GM18507 (cell line): ENCODE data around the gene PARP2.
"Not testable (repeated sequence)": the region's sequence is repeated elsewhere in the genome, so short reads cannot be mapped to it uniquely, and the experiment has no call there.

ENCODE experiments used
- DNase-seq: peaks from one replicate; pipeline ENCODE4 v3.0.0; 2011; ENCODE audit warnings: low read depth; ENCODE audit not compliant: insufficient read length; ENCODE audit errors: extremely low spot score
- FAIRE-seq: peaks from 2 replicates; lab custom pipeline; 2011; peaks lifted over from hg19 to GRCh38; lab: Jason Lieb, UNC

The PARP2 gene, protein sequence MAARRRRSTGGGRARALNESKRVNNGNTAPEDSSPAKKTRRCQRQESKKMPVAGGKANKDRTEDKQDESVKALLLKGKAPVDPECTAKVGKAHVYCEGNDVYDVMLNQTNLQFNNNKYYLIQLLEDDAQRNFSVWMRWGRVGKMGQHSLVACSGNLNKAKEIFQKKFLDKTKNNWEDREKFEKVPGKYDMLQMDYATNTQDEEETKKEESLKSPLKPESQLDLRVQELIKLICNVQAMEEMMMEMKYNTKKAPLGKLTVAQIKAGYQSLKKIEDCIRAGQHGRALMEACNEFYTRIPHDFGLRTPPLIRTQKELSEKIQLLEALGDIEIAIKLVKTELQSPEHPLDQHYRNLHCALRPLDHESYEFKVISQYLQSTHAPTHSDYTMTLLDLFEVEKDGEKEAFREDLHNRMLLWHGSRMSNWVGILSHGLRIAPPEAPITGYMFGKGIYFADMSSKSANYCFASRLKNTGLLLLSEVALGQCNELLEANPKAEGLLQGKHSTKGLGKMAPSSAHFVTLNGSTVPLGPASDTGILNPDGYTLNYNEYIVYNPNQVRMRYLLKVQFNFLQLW

DNA sequence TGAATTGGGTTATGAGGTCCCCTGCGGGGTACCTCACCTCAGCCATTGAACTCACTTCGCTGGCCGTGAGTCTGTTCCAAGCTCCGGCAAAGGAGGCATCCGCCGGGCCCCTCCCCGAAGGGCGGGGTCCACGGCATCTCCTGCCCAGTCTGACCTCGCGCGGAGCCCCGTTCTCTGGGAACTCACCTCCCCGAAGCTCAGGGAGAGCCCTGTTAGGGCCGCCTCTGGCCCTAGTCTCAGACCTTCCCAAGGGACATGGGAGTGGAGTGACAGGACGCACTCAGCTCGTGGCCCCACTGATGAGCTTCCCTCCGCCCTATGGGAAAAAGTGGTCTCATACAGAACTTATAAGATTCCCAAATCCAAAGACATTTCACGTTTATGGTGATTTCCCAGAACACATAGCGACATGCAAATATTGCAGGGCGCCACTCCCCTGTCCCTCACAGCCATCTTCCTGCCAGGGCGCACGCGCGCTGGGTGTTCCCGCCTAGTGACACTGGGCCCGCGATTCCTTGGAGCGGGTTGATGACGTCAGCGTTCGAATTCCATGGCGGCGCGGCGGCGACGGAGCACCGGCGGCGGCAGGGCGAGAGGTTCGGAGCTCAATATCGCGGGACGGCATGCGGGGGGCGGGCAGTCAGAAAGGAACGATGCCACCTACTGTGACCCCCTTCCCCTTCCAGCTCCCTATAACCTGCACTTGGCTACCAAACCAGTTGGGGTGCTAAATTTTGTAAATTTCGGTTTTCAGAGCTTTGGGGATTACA is at the start of gene PARP2:
TSS of gene PARP2 (plus strand) at position 544 of the 770 bp plus-strand sequence. CDS start at position 551, 7 bp downstream.
- DNase-seq (peak; percentile 87), FAIRE-seq (peak; percentile 99)

DNA sequence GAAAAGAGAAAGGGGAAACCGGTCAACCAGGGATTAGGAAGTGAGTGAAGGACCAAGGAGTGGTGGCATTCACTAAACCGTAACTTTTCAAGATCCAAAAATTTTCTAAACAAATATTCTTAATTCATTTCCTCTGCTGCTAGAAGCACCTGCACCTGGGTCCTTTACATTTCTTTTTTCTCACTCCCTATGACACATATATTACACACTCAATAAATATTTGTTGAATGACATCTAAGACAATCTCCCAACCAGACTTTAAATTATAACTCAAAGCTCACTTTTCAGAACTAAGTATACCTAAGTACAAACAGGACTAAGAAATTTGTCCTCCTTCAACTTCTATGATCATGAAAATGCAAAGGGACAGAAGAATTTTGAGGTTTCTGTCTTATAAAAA is 48.8 kb upstream of the PARP2 start:
- no peak for DNase-seq
- no peak for FAIRE-seq

DNA sequence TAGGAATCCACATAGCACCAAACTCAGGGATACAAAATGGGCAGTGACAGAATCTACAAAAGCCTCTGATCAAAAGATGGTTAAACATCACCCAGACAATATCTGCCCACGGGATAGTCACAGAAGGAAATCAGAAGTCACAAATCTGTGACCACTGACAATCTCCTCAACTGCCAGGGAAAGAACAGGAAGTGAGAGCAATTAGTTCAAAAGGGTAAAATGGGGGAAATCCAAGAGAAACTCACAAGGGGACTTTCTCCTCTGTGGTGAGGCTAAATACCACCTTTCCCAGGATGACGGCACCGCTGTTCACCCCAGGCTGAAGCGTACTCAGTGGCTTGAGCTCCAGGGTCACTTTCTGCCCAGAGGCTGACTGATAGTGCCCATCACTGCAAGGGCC is 48.4 kb upstream of the PARP2 start:
- DNase-seq (peak; percentile 8), FAIRE-seq (peak; percentile 84)

DNA sequence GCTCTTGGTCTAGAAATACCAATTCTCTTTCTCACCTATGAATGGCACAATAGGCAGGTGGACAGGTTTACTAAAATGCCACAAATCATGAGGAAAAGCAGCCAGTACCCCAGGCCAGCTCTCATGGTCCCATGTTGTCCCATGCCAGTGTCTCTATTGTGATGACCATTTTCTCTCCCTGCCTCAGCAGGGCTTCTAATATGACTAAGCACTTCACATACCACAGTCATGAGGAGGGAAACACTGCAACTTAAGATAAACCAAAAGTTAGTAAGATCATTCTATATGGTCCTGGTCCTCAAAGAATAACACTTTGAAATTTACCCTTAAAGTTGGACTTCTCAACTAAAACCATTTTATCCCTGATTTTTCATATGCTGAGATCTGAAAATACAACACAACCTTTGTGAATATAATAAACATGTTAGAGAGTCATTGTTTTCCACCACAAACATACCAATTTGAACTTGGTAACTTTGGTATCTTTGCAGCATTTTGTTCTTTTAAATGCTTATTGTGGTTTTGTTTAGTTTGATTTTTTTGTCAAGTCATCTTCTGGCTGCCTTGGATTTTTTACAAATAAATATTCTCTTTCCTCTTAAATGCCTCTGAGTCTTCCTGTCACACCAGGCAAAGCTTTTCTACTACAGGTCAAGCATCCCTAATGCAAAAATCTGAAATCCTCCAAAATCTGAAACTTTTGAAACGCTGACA is 41.2 kb upstream of the PARP2 start:
- no peak for DNase-seq
- no peak for FAIRE-seq

DNA sequence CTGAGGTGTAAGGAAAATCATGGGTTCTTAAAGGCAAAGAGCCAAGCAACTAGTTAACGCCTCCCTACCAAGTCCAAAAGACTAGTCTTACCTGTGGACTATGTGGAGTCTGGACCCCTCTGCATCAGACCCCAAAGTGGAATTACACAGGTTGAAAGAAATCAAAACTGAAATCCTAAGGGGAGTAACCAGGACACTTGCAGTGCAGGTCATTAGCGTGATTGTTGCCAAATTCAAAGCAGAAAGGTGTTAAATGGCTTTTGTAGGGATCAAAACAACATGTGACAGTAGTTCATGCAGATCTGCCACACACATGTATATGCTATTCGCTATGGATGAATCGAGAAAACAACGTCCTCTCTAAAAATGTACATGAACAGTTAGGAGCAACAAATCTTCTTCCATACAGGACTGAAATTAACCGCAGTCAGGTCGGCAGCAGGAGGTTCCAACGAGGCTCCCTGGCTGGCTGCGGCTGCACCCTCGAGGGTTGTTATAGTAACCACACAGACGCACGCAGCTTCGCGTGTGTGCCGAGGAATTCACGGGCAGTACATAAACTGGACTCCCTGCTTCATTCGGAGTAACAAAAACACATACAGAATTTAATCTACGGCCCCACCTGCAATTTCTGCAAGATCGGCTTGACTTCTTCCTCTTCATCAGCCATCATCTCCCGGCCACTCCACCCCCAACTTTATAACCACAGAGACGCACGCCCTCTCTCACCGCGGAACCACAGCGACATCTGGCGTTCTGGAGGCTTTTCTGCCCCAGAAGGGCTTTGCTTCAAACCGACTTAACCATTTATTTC is 38.0 kb upstream of the PARP2 start, which contains the start of gene TTC5:
TSS of gene TTC5 (minus strand) at position 687 of the 814 bp plus-strand sequence. CDS start at position 673, 14 bp downstream.
- peak; percentile 73 for DNase-seq
- FAIRE-seq = peak; percentile 97

DNA sequence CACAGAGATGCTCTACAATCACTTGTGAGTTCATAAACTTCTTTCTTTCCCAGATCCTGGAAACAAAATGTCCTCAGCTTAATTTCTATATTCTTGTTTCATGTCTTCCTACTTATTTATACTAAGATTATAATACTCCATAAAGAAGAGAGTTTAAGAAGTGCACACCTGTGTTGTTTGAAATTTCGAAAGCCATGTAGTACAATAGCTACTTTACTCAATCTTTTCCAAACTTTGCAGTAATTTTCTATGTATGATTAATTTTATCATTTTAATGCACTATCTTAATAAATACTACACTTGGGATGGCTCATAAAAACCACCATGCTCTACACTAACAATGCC is 37.4 kb upstream of the PARP2 start:
- FAIRE-seq (no peak), DNase-seq (no peak)

DNA sequence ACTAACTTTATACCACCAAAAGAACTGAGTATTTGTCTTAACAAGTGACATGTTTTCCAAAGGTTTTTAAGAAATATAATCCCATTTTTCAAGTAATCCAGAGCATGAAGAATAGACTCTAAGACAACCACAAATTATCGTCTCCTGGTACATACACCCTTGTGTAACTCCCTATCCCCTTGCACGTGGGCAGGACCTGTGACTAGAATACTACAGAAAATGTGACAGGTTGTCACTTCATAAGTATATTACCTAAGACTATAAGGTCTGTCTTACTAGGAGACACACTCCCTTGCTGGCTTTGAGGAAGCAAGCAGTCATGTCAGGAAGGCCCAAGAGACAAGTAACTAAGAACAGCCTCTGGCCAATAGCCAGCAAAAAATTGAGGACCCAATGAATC is 29.4 kb upstream of the PARP2 start:
- DNase-seq (no peak), FAIRE-seq (no peak)

DNA sequence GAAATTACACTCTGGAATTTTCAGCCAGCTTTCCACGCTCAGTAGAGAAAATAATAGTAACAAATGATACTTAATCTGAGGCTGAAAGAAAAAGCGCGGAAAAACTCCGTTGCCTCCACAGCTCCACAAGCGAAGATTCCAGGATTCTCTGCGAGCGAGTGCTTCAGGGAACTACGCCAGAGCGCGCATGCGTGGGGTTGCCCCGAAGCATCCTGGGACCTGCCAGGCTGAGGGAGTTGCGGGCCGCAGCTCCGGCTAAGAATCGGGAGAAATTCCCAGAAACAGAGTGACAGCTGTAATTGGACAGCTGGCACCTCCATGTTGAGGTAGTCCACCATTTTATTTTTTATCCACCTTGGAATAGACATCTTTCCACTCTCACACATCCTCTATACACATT is 25.7 kb upstream of the PARP2 start:
- no peak for DNase-seq
- no peak for FAIRE-seq

DNA sequence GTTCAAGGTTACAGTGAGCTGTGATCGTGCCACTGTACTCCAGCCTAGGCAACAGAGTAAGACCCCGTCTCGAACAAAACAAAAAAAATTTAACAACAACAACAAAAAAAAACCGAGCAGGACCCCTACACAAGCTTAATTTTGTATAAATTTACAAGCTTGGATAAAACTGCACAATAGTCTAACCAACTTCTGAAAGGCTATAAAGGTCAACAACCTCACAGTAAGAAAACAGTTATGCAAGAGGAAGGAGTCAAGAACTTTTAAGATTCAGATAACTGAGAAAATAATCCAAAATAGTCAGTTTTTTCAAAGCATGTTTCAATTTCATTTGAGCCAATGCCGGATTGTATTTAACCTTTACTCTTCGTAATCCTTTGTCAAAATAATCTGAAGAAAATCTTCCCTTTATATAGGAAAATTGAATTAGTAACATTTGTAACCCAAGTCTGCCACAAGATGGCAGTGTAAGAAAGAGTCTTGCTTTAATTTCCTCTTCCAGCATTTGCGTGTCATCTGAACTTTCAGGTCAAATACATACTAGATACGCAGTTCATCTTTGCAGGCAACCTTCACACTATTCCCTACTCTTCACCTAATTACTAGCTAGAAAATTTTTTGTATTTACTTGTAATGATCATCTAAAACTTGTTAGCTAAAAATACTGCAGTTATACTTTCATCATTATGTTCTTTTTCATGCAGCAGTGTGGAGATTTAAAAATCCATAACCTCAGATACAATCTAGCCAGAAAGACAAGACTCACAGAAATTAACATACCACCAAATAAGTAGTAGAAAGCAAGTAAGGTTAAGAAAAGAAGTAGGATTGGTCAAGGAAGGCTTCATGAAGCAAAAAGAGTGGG is 16.2 kb upstream of the PARP2 start:
- no peak for DNase-seq
- peak; percentile 87 for FAIRE-seq

DNA sequence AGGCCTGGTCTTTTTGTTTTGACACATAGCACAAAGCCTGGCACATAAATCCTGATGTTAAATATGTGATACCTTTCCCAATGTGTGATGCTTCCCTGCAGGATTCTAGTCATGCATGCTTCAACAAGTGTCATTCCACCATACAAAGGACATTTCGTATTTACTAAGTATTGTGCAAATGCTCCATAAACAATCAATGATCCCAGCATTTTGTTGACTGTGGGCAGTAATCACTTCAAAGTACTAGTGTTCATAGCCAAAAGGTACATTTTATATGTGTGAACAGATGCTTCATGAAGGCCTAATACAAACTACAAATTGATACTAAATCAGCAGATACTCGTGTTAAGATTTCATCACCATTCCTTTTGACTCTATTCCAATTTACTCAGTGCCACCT is 14.7 kb upstream of the PARP2 start:
- DNase-seq (no peak), FAIRE-seq (no peak)

DNA sequence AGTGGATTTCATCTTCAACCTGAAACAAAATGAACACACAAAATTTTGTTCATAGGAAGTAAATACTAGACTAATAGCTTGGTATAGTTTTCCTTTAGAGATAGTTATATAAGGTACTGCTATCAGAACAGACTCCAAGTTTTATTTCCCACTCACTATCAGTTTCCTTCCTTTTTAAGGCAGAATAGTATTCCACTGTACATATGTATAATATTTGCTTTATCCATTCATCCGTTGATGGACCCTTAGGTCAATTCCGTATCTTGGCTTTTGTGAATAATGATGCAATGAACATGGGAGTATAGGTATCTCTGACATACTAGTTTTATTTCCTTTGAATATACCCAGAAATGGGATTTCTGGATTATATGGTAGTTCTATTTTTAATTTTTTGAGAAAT is 14.1 kb upstream of the PARP2 start:
- DNase-seq (no peak), FAIRE-seq (no peak)

DNA sequence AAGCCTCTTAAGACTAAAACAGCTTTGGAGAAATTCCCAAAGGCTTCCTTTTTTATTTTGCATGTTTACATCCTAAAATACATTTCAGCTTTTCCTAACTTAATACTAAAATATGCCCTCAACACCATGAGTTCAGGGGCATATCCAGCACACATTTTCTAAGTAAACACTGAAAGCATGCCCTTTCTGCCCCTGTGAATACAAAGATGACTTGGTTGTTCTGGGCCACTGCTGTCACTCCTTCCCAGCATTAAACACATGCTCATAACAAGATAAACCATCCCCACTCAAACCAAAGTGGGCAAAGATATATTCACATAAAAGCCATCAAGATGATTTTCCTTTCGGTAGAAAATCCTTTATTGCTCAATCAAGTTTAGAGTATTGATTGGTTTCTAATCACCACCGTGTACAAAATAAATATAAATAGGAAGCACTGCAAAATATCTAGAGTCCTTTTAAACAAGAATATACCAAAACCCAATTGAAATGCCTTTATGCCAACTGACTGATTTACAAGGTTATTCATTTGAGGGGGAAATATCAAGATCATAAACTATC is 12.3 kb upstream of the PARP2 start:
- DNase-seq (no peak), FAIRE-seq (no peak)

DNA sequence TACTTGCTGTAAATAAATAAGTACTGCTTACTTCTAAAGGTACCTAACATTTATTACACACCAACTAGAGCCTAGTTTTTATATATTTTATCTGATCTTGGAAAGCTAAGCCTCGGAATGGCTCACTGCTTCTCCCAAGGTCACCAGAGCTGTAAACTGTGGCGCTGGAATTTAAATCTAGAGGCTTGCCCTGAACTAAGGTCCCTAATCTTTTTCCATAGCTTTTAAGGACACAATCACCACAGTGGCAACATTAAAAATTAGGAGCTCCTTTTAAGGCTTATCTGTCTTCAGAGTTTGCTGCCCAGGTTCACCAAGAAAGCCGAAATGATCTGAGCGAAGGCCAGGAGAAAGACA is 11.0 kb upstream of the PARP2 start:
- DNase-seq = no peak
- FAIRE-seq = no peak

DNA sequence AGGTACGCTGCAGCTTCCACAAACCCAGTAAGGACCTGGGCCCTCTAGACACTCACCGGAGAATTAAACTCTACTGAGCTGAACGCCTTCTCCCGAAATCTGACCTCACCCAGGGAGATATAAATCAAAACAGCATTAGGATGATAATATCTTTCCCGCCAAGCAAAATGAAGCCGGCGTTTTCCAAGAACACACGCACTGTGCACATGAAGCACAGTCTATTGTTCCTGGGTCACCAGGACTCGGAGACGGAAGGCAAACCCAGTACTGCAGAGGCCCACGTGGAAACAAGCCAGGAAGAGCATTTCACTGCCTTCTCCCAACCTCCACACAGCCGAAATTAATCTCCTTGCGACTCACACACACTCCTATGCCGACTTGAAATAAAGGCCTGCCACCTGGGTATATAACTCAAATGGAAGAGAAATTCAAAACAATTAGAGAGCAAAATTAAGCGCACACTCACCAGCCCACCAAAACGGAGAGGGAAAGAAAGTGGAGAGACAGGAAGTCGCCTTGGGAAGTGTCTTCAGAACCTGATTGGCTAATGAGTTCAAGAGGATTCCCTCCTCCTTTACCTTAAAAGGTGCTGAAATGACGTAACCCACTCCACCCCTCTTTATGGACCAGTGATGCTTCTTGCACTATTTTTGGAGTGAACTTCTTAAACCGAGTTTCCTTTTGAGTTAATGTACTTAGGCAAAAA is 10.5 kb upstream of the PARP2 start, which contains the start of gene CCNB1IP1:
TSS of gene CCNB1IP1 (minus strand) at position 492 of the 706 bp plus-strand sequence. CDS start 16,756 bp downstream, outside the sequence.
- peak; percentile 99 for FAIRE-seq
- peak; percentile 75 for DNase-seq

DNA sequence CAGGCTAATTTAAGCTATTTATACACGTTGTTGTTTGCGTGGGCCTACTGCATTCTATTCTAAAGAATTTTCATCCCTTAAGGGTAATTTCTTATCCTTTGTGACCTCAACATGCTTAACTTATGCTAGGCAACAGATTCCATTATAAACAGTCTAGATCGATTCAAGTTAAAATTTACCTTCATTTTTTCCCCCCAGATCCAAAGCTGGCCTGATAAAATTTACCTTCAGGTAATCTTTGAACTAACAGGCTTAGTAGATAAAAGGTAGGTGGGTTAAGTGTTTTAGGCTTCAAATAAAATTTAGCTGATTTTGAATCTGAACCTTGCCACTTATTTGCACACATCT is 10.0 kb upstream of the PARP2 start:
- FAIRE-seq (peak; percentile 21), DNase-seq (no peak)

DNA sequence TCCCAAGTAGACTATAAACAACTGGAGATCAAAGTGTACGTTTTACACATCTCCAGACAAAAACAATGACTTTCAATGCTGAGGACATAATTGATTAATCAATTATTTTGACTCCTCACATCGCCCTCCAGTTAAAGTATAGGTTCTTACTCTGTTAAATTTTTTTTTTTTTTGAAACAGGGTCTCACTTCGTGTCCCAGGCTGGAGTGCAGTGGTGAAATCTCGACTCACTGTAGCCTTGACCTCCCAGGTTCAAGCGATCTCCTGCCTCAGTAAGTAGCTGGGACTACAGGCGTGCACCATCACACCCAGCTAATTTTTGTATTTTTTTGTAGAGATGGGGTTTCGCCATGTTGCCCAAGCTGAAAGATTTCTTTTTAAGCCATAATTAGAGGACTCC is 9.4 kb upstream of the PARP2 start:
- DNase-seq (no peak), FAIRE-seq (no peak)

DNA sequence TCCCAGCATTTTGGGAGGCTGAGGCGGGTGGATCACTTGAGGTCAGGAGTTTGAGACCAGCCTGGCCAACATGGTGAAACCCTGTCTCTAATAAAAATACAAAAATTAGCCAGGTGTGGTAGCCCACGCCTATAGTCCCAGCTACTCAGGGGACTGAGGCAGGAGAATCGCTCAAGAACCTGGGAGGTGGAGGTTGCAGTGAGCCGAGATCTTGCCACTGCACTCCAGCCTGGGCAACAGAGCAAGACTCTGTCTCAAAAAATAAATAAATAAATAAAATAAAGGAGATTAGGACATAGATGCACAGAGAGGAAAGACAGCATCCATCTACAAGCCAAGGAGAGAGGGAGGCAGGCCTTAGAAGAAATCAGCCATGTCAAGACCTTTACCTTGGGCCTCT is 2.4 kb upstream of the PARP2 start:
- FAIRE-seq, DNase-seq: not testable (repeated sequence)
